ENCODE data around the gene PNPT1.

- TF ChIP-seq CTCF (IDR thresholded peaks at IDR 0.05; ENCODE audit: low read depth, low read length, poor library complexity, severe bottlenecking) (no peak), EZH2phosphoT487 (IDR thresholded peaks at IDR 0.05; ENCODE audit: borderline replicate concordance, low read length) (no peak)
Measured at GRCh38 chr2:55703350-55703749, 9.7 kb upstream of the PNPT1 start.

Data from DOHH2 (cell line).